GM19193 (cell line): Measurements from ENCODE around the gene SOCS1.

Source experiments
- POLR2A ChIP-seq: IDR thresholded peaks from 4 replicates; pipeline ENCODE4 v1.6.1; 2011; ENCODE audit not compliant: insufficient read depth, insufficient read length; ENCODE audit errors: extremely low read depth

Gene SOCS1

GRCh38 chr16:11212798-11213196, 43.2 kb downstream of the SOCS1 start:
- TF ChIP-seq POLR2A: no peak

DNA sequence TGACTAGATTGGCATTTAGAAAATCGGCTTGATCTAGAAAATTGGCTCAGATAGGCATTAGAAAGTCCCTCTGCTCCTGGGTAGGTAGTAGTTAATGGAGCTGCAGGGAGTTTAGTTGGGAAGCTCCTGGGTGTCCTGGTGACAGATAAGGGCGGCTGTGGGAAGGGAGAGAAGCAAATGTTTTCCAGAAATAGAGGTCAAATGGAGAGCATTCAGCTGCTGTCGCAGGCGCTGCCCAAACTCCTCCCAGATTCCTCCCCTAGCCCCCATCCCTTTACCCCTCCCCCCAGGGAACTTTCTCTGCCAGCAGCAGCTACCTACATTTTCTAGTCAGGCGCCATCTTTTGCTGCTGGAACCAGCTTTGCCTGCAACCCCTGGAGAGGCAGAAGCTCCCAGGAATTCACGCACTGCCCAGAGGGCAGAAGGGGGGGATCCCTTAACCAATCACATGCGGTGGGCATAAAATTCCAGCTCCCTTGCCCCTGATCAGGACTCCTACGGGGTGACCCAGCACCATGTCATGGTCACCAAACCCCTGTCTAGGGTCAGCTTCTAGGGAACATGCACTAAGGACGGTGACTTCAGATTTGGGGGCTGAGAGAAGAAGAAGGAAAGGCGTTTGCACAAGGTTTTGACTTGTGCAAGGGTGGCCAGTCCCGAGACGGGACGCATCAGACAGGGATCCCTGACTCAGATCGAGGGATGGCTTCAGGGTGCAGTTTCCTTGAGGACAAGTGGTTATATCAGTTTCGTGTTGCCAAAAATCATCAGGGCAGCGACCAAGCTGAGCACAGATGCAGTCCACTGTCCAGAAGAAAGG, 43.8 kb downstream of the SOCS1 start:
- TF ChIP-seq POLR2A: no peak

DNA sequence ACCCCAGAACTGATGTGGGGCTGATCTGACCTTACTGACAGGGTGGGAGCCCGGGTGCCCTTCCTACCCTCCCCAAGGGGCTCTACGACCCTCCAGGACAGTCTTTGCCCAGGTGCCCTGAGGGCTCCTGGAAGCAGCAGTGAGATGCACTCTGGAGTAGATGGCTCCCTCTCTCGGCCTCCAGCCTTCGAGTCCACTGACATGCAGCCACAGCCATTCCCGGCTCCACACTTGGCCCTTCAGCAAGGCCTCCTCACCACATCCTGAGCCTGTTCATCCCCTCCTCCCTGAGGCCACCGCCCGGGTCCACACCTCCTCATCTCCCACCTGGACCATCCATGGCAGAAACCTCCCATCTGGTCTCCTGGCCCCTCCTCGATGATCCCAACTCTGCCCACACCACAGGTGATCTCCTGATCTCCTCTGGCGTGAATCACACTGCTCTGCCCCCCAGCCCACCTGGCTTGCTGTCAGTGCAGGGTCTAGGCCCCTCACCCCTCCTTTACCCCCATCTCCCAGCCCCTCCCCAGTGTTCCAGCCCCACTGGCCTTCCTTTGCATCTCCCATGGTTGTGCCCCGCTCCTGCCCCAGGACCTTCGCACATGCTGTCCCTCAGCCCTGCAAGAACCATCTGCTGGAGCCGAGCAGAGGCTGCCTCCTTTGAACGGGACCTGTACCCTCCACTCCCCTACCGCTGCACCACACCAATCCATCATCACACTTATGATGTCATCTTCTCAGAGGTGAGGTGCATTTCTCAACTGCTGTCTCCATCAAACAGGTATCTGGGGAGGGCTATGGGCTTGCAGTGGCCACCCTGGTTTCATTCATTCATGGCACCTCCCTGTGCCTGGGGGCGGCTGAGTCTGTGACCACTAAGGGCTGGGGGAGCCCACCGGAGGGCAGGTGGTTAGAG, 44.7 kb downstream of the SOCS1 start:
- TF ChIP-seq POLR2A: no peak

- no peak for TF ChIP-seq POLR2A
Measured at GRCh38 chr16:11210260-11210659, 45.7 kb downstream of the SOCS1 start.

- TF ChIP-seq POLR2A: no peak
Measured at GRCh38 chr16:11208916-11209665, 46.9 kb downstream of the SOCS1 start.

DNA sequence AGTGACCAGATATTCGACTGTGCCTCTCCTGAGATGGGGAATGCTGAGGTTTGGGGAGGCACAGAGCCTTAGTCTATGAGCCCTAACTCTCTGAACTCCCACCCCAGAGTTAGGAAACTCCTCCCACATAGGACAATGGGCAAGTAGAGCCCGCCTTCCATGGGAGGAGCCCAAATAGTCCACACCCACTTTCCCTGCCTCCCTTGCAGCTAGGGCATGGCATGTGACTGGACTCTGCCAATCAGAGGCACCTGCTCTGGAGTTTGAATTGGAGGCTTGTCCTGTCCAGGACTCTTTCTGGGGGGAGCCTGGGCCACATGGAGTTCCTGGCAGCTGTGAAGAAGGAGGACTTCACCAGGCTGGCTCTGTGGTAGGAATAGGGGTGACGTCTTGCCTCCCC, 48.4 kb downstream of the SOCS1 start:
- no peak for TF ChIP-seq POLR2A

- TF ChIP-seq POLR2A: no peak
Measured at GRCh38 chr16:11205754-11206581, 50.0 kb downstream of the SOCS1 start.

DNA sequence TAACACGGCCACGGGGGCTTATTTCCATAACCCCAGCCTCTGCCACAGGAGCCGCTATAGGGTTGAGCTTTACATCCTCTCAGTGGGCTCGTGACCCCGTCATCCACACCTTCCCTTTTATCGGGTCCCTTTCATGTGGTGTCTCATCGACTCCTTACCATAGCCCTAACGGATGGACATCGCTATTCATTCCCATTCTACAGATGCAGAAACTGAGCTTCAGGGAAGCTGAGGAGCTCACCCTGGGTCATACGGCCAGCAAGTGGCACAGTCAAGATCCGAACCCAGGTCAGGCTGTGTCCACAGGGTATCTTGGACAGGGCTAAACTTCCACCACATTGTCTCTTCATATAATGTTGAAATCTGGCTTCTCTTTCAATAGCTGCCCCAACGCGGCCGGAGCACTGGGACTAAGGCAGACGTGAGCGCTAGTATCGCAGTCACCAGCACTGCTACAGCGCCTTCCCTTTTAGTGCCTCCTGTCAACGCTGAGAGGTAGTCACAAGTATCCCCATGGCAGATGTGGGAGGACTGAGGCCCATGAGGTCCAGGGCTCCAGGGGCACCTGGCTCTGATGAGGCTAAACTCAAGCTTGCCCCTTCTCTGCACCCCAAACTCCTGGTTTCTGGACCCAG, 50.8 kb downstream of the SOCS1 start:
- no peak for TF ChIP-seq POLR2A

DNA sequence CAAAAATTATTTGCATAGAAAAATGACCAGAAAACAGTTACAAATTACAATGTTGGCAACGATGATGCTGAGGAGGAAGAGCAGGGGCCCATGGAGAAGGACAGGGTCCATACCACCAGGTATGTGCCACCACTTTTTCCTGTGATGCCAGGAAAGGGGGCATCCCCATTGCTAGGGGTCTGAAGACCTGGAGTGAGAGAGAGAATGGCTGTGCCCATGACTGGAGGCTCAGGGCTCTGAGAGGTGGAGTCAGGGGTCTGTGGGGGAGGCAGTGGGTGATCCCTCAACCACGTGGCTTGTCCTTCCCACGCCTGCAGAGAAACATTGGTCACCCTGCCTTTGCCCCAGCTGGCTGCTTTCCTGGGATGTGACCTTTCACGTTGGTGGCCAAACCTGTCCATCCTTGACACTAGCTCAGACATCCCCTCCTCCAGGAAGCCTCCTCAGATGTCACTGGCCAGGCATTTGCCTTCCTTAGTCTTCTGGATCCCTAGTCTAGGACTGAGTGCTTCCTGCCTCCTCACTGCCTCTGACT, 51.4 kb downstream of the SOCS1 start:
- no peak for TF ChIP-seq POLR2A
